Trophoblast cell (in vitro differentiated cells and primary cell): Measurements from ENCODE around the gene FAM204A.
A peak's percentile ranks its signal among the peaks of the same experiment; 100 is the strongest.

Experiments
- DNase-seq, 2 donors: peaks; one replicate each; pipeline ENCODE4 v3.0.0-alpha.2; 2016
- H2AFZ ChIP-seq: 2 replicates; pipeline ENCODE4 v1.6.1; 2013; ENCODE audit warnings: low read length, moderate library complexity, mild to moderate bottlenecking; ENCODE audit not compliant: insufficient read depth, poor library complexity
- H2AK5ac ChIP-seq: 2 replicates; pipeline ENCODE4 v1.6.1; 2013; ENCODE audit warnings: mild to moderate bottlenecking, low read length
- H2BK120ac ChIP-seq: 2 replicates; pipeline ENCODE4 v1.6.1; 2013; ENCODE audit warnings: low read length, mild to moderate bottlenecking, moderate library complexity; ENCODE audit not compliant: insufficient read depth, poor library complexity
- H2BK12ac ChIP-seq: 2 replicates; pipeline ENCODE4 v1.6.1; 2013; ENCODE audit warnings: mild to moderate bottlenecking, low read length, moderate library complexity
- H2BK5ac ChIP-seq: 2 replicates; pipeline ENCODE4 v1.6.1; 2013; ENCODE audit warnings: low read length, low read depth, moderate library complexity, mild to moderate bottlenecking; ENCODE audit not compliant: poor library complexity
- H3K14ac ChIP-seq: 2 replicates; pipeline ENCODE4 v1.6.1; 2013; ENCODE audit warnings: mild to moderate bottlenecking, low read length
- H3K18ac ChIP-seq: 2 replicates; pipeline ENCODE4 v1.6.1; 2013; ENCODE audit warnings: mild to moderate bottlenecking, low read length
- H3K23ac ChIP-seq: 2 replicates; pipeline ENCODE4 v1.6.1; 2013; ENCODE audit warnings: low read length
- H3K27ac ChIP-seq: 2 replicates; pipeline ENCODE4 v1.5.1; 2013; ENCODE audit warnings: low read depth, mild to moderate bottlenecking, inconsistent platforms, low read length, moderate library complexity
- H3K27me3 ChIP-seq: 2 replicates; pipeline ENCODE4 v1.6.1; 2013; ENCODE audit warnings: inconsistent platforms, mild to moderate bottlenecking, low read length, moderate library complexity; ENCODE audit not compliant: insufficient read depth
- H3K36me3 ChIP-seq, 2 experiments: 1 replicate in 1 of 2; 2 replicates in 1 of 2; pipeline ENCODE4 v1.6.1; 2013; ENCODE audit warnings: low read length in 2 of 2, mild to moderate bottlenecking in 2 of 2, moderate library complexity in 1 of 2; ENCODE audit not compliant: insufficient read depth in 2 of 2, control insufficient read depth in 1 of 2
- H3K4ac ChIP-seq: 2 replicates; pipeline ENCODE4 v1.6.1; 2013; ENCODE audit warnings: low read depth, mild to moderate bottlenecking, low read length, moderate library complexity
- H3K4me1 ChIP-seq, 2 experiments: 1 replicate in 1 of 2; 2 replicates in 1 of 2; pipeline ENCODE4 v1.6.1; 2013; ENCODE audit warnings: low read length in 2 of 2, mild to moderate bottlenecking in 2 of 2, moderate library complexity in 1 of 2; ENCODE audit not compliant: insufficient read depth in 2 of 2, control insufficient read depth in 1 of 2
- H3K4me2 ChIP-seq: 2 replicates; pipeline ENCODE4 v1.6.1; 2013; ENCODE audit warnings: inconsistent platforms, mild to moderate bottlenecking, low read length, moderate library complexity
- H3K4me3 ChIP-seq: 2 replicates; pipeline ENCODE4 v1.5.1; 2013; ENCODE audit warnings: mild to moderate bottlenecking, low read depth, low read length, inconsistent platforms
- H3K79me1 ChIP-seq: one replicate; pipeline ENCODE4 v1.6.1; 2013; ENCODE audit warnings: low read length
- H3K79me2 ChIP-seq: 2 replicates; pipeline ENCODE4 v1.6.1; 2013; ENCODE audit warnings: low read length, mild to moderate bottlenecking; ENCODE audit not compliant: control insufficient read depth, insufficient read depth, poor library complexity
- H3K9ac ChIP-seq: 2 replicates; pipeline ENCODE4 v1.6.1; 2013; ENCODE audit warnings: mild to moderate bottlenecking, low read length
- H3K9me3 ChIP-seq: 2 replicates; pipeline ENCODE4 v1.6.1; 2013; ENCODE audit warnings: low read depth, mild to moderate bottlenecking, control low read depth, inconsistent platforms, low read length; ENCODE audit not compliant: insufficient read depth
- H4K12ac ChIP-seq: 2 replicates; pipeline ENCODE4 v1.6.1; 2013; ENCODE audit warnings: low read depth, mild to moderate bottlenecking, low read length, moderate library complexity
- H4K8ac ChIP-seq: 2 replicates; pipeline ENCODE4 v1.6.1; 2013; ENCODE audit warnings: low read depth, mild to moderate bottlenecking, low read length, moderate library complexity
- H4K91ac ChIP-seq: one replicate; pipeline ENCODE4 v1.6.1; 2013; ENCODE audit warnings: low read depth, mild to moderate bottlenecking, low read length, moderate library complexity
- WGBS: extraction: QIAGEN DNeasy Blood & Tissue Kit; methylation state at CpG from one replicate; pipeline ENCODE4 v1.1.7; 2013; ENCODE audit warnings: missing lambda C conversion rate; ENCODE audit not compliant: insufficient read length, insufficient coverage; ENCODE audit errors: extremely low coverage; 5-methylcytosine and 5-hydroxymethylcytosine counted together

The FAM204A gene

DNA sequence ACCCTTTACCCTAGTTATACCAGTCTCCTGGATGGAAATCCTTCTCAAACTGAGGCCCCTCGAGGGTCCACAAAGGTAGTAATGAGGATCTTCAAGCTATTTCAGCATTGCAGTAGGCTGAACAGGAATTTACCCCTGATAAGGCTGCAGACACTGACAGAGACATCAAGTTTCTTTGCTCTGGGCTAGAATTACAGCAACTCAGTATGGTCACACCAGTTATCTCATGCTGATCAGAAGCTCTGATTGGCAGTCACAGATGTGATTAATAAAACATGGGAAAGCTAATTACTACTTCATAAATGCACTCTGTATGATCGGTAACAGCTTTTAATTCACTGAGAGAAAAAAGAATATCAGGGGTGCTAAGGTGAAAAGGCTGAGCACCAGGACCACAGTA, 30.6 kb downstream of the FAM204A start:
- H2BK12ac ChIP-seq, result no peak overlapping the region
- no peak overlapping the region for H3K4me3 ChIP-seq
- H3K4me2 ChIP-seq, result no peak overlapping the region
- no peak overlapping the region for H2AFZ ChIP-seq
- H3K23ac ChIP-seq, result no peak overlapping the region
- no peak overlapping the region for H4K12ac ChIP-seq
- DNase-seq, result peak in 1 of 2 donors; percentile 6
- no peak overlapping the region for H3K14ac ChIP-seq
- no peaks in the 10 kb centered on the region for H3K9me3 ChIP-seq
- H4K91ac ChIP-seq, result no peak overlapping the region
- H3K27me3 ChIP-seq, result no peaks in the 10 kb centered on the region
- no peak overlapping the region for H3K4ac ChIP-seq
- no peak overlapping the region for H3K9ac ChIP-seq
- no peak overlapping the region for H2AK5ac ChIP-seq
- no peaks in the 10 kb centered on the region for H3K79me1 ChIP-seq
- no peak overlapping the region for H3K27ac ChIP-seq
- WGBS, result no CpG with 5 or more reads among the region's 2 CpGs
- no peak overlapping the region for H2BK5ac ChIP-seq
- H3K36me3 ChIP-seq, result peaks cover 5 to 9% of the 10 kb centered on the region in 2 experiments
- no peak overlapping the region for H2BK120ac ChIP-seq
- no peak overlapping the region for H3K18ac ChIP-seq
- H3K79me2 ChIP-seq, result no peaks in the 10 kb centered on the region
- no peaks in the 10 kb centered on the region for H3K4me1 ChIP-seq
- no peak overlapping the region for H4K8ac ChIP-seq

DNA sequence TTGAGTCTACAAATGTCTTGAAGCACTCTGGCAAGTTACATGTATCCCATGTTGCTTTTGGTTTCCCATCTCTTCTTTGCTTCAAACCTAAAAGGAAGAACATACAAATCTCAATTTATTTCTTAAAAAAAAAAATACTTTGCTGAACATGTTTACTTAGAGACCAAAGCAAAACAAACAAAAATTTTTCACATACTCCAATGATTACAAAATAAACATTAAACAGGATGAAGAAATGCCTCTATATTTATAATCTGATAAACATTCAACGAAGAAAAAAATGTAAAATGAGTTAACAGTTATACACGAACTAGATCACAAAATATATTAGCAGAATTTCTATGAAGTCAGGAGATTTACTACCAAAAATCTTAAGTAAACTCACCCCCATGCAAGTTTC, 31.3 kb downstream of the FAM204A start:
- H3K36me3 ChIP-seq, result peaks cover 8 to 11% of the 10 kb centered on the region in 2 experiments
- H3K9ac ChIP-seq, result no peak overlapping the region
- no peak overlapping the region for H2BK120ac ChIP-seq
- no peak overlapping the region for H3K4me3 ChIP-seq
- no peak overlapping the region for H4K8ac ChIP-seq
- H3K9me3 ChIP-seq, result no peaks in the 10 kb centered on the region
- H3K4ac ChIP-seq, result no peak overlapping the region
- H2AK5ac ChIP-seq, result no peak overlapping the region
- H3K14ac ChIP-seq, result no peak overlapping the region
- H3K4me1 ChIP-seq, result no peaks in the 10 kb centered on the region
- H3K27ac ChIP-seq, result no peak overlapping the region
- no peak overlapping the region for H2BK12ac ChIP-seq
- no peak overlapping the region for H2BK5ac ChIP-seq
- no peak overlapping the region for H3K18ac ChIP-seq
- H3K4me2 ChIP-seq, result no peak overlapping the region
- WGBS, result no CpG with 5 or more reads among the region's 2 CpGs
- DNase-seq, result peak in 1 of 2 donors; percentile 69
- H3K23ac ChIP-seq, result no peak overlapping the region
- no peaks in the 10 kb centered on the region for H3K79me2 ChIP-seq
- H4K12ac ChIP-seq, result no peak overlapping the region
- H3K79me1 ChIP-seq, result no peaks in the 10 kb centered on the region
- no peaks in the 10 kb centered on the region for H3K27me3 ChIP-seq
- H2AFZ ChIP-seq, result no peak overlapping the region
- H4K91ac ChIP-seq, result no peak overlapping the region

DNA sequence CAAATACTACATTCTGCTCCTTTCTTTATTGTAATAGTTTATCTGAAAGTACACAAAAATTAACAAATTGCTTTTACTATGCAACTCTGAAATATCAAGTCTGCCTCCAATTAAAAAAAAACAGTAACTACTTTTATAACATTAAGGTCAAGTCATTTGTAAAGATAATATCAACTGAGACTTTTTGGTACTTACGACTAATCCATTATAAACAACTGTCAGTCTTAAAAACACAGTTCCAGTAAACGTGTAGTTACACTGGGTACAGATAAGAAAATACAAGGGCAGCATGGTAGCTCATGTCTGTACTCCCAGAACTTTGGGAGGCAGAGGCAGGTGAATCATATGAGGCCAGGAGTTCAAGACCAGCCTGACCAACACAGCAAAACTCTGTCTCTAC, 32.2 kb downstream of the FAM204A start:
- Histone ChIP-seq H3K27ac (no peak overlapping the region), H2BK120ac (no peak overlapping the region), H4K91ac (no peak overlapping the region), H3K4me1 (no peaks in the 10 kb centered on the region), H2BK12ac (no peak overlapping the region), H4K12ac (no peak overlapping the region), H3K79me2 (no peaks in the 10 kb centered on the region), H3K14ac (no peak overlapping the region), H3K79me1 (no peaks in the 10 kb centered on the region), H2AK5ac (no peak overlapping the region), H3K18ac (no peak overlapping the region), H2AFZ (no peak overlapping the region), H3K36me3 (peaks cover 9 to 13% of the 10 kb centered on the region in 2 experiments), H3K4me3 (no peak overlapping the region), H4K8ac (no peak overlapping the region), H3K27me3 (no peaks in the 10 kb centered on the region), H3K23ac (no peak overlapping the region), H3K4me2 (no peak overlapping the region), H3K9me3 (no peaks in the 10 kb centered on the region), H2BK5ac (no peak overlapping the region), H3K9ac (no peak overlapping the region), H3K4ac (no peak overlapping the region)
- DNase-seq, result no peak
- no CpG with 5 or more reads among the region's 2 CpGs for WGBS

DNA sequence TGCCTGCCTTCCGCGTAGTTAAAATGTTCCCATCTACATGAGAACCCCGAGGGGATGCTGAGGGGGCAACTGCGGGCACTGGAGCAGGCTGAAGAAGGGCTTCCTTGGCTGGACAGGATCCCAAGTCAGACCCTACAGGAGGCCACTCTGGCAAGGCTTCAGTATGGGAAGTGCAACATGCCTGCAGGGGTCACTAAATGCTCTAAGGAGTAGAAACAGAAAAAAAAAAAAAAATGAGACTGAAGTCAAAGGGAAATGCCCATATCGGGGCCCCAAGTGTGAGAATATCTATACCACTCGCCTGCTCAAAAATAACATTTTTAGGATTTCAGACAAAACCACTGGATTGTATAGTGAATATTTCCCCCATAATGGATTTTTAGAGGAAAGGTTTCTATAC, 33.5 kb downstream of the FAM204A start:
- no peak overlapping the region for H3K27ac ChIP-seq
- no peak overlapping the region for H2BK12ac ChIP-seq
- H3K9ac ChIP-seq, result no peak overlapping the region
- H3K4me3 ChIP-seq, result no peak overlapping the region
- WGBS, result no CpG with 5 or more reads among the region's 6 CpGs
- H3K18ac ChIP-seq, result no peak overlapping the region
- H3K9me3 ChIP-seq, result no peaks in the 10 kb centered on the region
- no peak overlapping the region for H4K91ac ChIP-seq
- DNase-seq, result peak; percentile 11 to 52
- H3K14ac ChIP-seq, result no peak overlapping the region
- no peaks in the 10 kb centered on the region for H3K79me1 ChIP-seq
- no peak overlapping the region for H2BK5ac ChIP-seq
- H4K12ac ChIP-seq, result no peak overlapping the region
- H4K8ac ChIP-seq, result no peak overlapping the region
- no peaks in the 10 kb centered on the region for H3K4me1 ChIP-seq
- no peak overlapping the region for H2AK5ac ChIP-seq
- no peak overlapping the region for H3K4me2 ChIP-seq
- no peak overlapping the region for H3K4ac ChIP-seq
- H3K79me2 ChIP-seq, result no peaks in the 10 kb centered on the region
- H3K27me3 ChIP-seq, result no peaks in the 10 kb centered on the region
- H3K36me3 ChIP-seq, result peaks cover 10 to 13% of the 10 kb centered on the region in 2 experiments
- no peak overlapping the region for H3K23ac ChIP-seq
- H2AFZ ChIP-seq, result no peak overlapping the region
- H2BK120ac ChIP-seq, result no peak overlapping the region
